ENCODE measurements around the gene BANF1.

Gene BANF1

GRCh38 chr11:65977621-65978390, 24.5 kb upstream of the BANF1 start:
- DNase-seq (ENCODE audit: low read depth), result no peak
- no peak overlapping the region for H3K4me3 ChIP-seq (ENCODE audit: low read depth, low read length)

- no peak overlapping the region for H3K4me3 ChIP-seq (ENCODE audit: low read depth, low read length)
- no peak for DNase-seq (ENCODE audit: low read depth)
These were observed 23.7 kb upstream of the BANF1 start for GRCh38 chr11:65978391-65979238.

GRCh38 chr11:65979261-65979759, 23.0 kb upstream of the BANF1 start:
- no peak for DNase-seq (ENCODE audit: low read depth)
- H3K4me3 ChIP-seq (ENCODE audit: low read depth, low read length), result no peak overlapping the region

GRCh38 chr11:65981101-65981740, 21.1 kb upstream of the BANF1 start:
- DNase-seq (ENCODE audit: low read depth), result no peak
- H3K4me3 ChIP-seq (ENCODE audit: low read depth, low read length), result no peak overlapping the region

GRCh38 chr11:65981972-65982823, 20.1 kb upstream of the BANF1 start:
- H3K4me3 ChIP-seq (ENCODE audit: low read depth, low read length), result no peak overlapping the region
- no peak for DNase-seq (ENCODE audit: low read depth)

GRCh38 chr11:65982824-65983588, 19.3 kb upstream of the BANF1 start:
- no peak for DNase-seq (ENCODE audit: low read depth)
- no peak overlapping the region for H3K4me3 ChIP-seq (ENCODE audit: low read depth, low read length)

- DNase-seq (ENCODE audit: low read depth), result no peak
- no peak overlapping the region for H3K4me3 ChIP-seq (ENCODE audit: low read depth, low read length)
These were observed 18.7 kb upstream of the BANF1 start for GRCh38 chr11:65983589-65983987.

- DNase-seq (ENCODE audit: low read depth), result no peak
- H3K4me3 ChIP-seq (ENCODE audit: low read depth, low read length), result no peak overlapping the region
These were observed 15.0 kb upstream of the BANF1 start for GRCh38 chr11:65987336-65987735.

- no peak overlapping the region for H3K4me3 ChIP-seq (ENCODE audit: low read depth, low read length)
- DNase-seq (ENCODE audit: low read depth), result peak; percentile 72
These were observed 13.3 kb upstream of the BANF1 start for GRCh38 chr11:65988791-65989592.

GRCh38 chr11:65992056-65992455, 10.2 kb upstream of the BANF1 start:
- no peak for DNase-seq (ENCODE audit: low read depth)
- H3K4me3 ChIP-seq (ENCODE audit: low read depth, low read length), result no peak overlapping the region

GRCh38 chr11:65997286-65997685, 5.0 kb upstream of the BANF1 start:
- H3K4me3 ChIP-seq (ENCODE audit: low read depth, low read length), result no peak overlapping the region
- no peak for DNase-seq (ENCODE audit: low read depth)

GRCh38 chr11:66002648-66003225, 434 bp downstream of the BANF1 start:
- no peak for DNase-seq (ENCODE audit: low read depth)
- H3K4me3 ChIP-seq (ENCODE audit: low read depth, low read length), result peak overlapping the region; percentile 83

GRCh38 chr11:66003291-66003690, 988 bp downstream of the BANF1 start:
- no peak for DNase-seq (ENCODE audit: low read depth)
- H3K4me3 ChIP-seq (ENCODE audit: low read depth, low read length), result peak overlapping the region; percentile 83

GRCh38 chr11:66004186-66004585, 1.9 kb downstream of the BANF1 start:
- H3K4me3 ChIP-seq (ENCODE audit: low read depth, low read length), result no peak overlapping the region
- DNase-seq (ENCODE audit: low read depth), result no peak

- H3K4me3 ChIP-seq (ENCODE audit: low read depth, low read length), result no peak overlapping the region
- DNase-seq (ENCODE audit: low read depth), result no peak
These were observed 4.0 kb downstream of the BANF1 start for GRCh38 chr11:66006134-66006890.

- DNase-seq (ENCODE audit: low read depth), result no peak
- no peak overlapping the region for H3K4me3 ChIP-seq (ENCODE audit: low read depth, low read length)
These were observed 4.5 kb downstream of the BANF1 start for GRCh38 chr11:66006891-66007176.

GRCh38 chr11:66007201-66007634, 4.9 kb downstream of the BANF1 start:
- DNase-seq (ENCODE audit: low read depth), result no peak
- no peak overlapping the region for H3K4me3 ChIP-seq (ENCODE audit: low read depth, low read length)

Measured in skeletal muscle cell (primary cell).